CD4-positive, alpha-beta memory T cell (primary cell): Measurements from ENCODE around the gene FFAR1. TPM values are rescaled to one million over a fixed set of nuclear protein-coding genes. Genes with fewer than 3 reads are reported as not detected.
"Not testable (repeated sequence)": the region's sequence is repeated elsewhere in the genome, so short reads cannot be mapped to it uniquely, and the experiment has no call there.

ENCODE experiments used
- CTCF ChIA-PET: fragments of 350-600 bp; sonication (Branson Sonifier 250); formaldehyde crosslinking; loops from one replicate; lab custom pipeline; 2021; ENCODE audit warnings: inconsistent platforms; ENCODE audit not compliant: partially characterized antibody; lab: Charles Lee
- POLR2A ChIA-PET: fragments of 350-600 bp; sonication (Branson Sonifier 250); formaldehyde crosslinking; loops from one replicate; lab custom pipeline; 2021; ENCODE audit not compliant: partially characterized antibody; lab: Charles Lee
- DNase-seq, 5 donors: peaks; one replicate each; pipeline versions ENCODE4 v3.0.0 to v3.0.0-alpha.2; 2020 to 2022; ENCODE audit warnings: mixed read lengths in 1 of 5
- H3K27ac ChIP-seq: one replicate; pipeline ENCODE4 v1.7.0; 2013; ENCODE audit warnings: low read depth, low read length
- H3K27me3 ChIP-seq: 2 replicates; pipeline ENCODE4 v1.7.0; 2013; ENCODE audit warnings: mild to moderate bottlenecking, low read length, moderate library complexity; ENCODE audit not compliant: insufficient read depth
- H3K36me3 ChIP-seq: 2 replicates; pipeline ENCODE4 v1.7.0; 2013; ENCODE audit warnings: mild to moderate bottlenecking, low read length, moderate library complexity; ENCODE audit not compliant: insufficient read depth
- H3K4me1 ChIP-seq: 2 replicates; pipeline ENCODE4 v1.7.0; 2013; ENCODE audit warnings: mild to moderate bottlenecking, low read length, moderate library complexity; ENCODE audit not compliant: insufficient read depth
- H3K4me3 ChIP-seq, 2 donors: one replicate each; pipeline ENCODE4 v1.7.0; 2013; ENCODE audit warnings: low read length in 2 of 2, mild to moderate bottlenecking in 1 of 2
- H3K9me3 ChIP-seq, 2 donors: one replicate each; pipeline ENCODE4 v1.7.0; 2013; ENCODE audit warnings: low read length in 2 of 2, control low read depth in 1 of 2; ENCODE audit not compliant: control insufficient read depth in 1 of 2
- H3K27ac Mint-ChIP-seq, 7 donors: one replicate each; pipeline ENCODE4 v1.8.0; 2020 to 2021; ENCODE audit warnings: mixed read lengths in 7 of 7, mild to moderate bottlenecking in 6 of 7, inconsistent platforms in 3 of 7, moderate library complexity in 3 of 7
- H3K27me3 Mint-ChIP-seq, 2 donors: one replicate each; pipeline ENCODE4 v1.8.0; 2020 to 2021; ENCODE audit warnings: mixed read lengths in 2 of 2
- H3K36me3 Mint-ChIP-seq, 2 donors: one replicate each; pipeline ENCODE4 v1.8.0; 2020 to 2021; ENCODE audit warnings: mixed read lengths in 2 of 2, inconsistent platforms in 1 of 2, mild to moderate bottlenecking in 1 of 2
- H3K4me1 Mint-ChIP-seq, 4 donors: one replicate each; pipeline ENCODE4 v1.8.0; 2020 to 2021; ENCODE audit warnings: mixed read lengths in 4 of 4, mild to moderate bottlenecking in 1 of 4
- H3K4me3 Mint-ChIP-seq, 8 donors: one replicate each; pipeline ENCODE4 v1.8.0; 2020 to 2021; ENCODE audit warnings: mixed read lengths in 8 of 8, mild to moderate bottlenecking in 7 of 8, moderate library complexity in 6 of 8, inconsistent platforms in 3 of 8
- H3K9me3 Mint-ChIP-seq, 8 donors: one replicate each; pipeline ENCODE4 v1.8.0; 2020 to 2021; ENCODE audit warnings: mixed read lengths in 8 of 8, mild to moderate bottlenecking in 5 of 8, inconsistent platforms in 3 of 8, moderate library complexity in 1 of 8
- intact Hi-C: fragments of 100-400 bp; cut with micrococcal nuclease; formaldehyde crosslinking; loops from one replicate; pipeline ENCODE4 v1.15.1; 2023
- polyA plus RNA-seq, 2 donors: library from polyadenylated mRNA; unstranded; fragments of 300-500 nt; fragmentation: Illumina TruSeq; gene quantifications; one replicate each; pipeline ENCODE4 v1.2.3, GENCODE V29; 2021
- total RNA-seq, 2 experiments: library from RNA; stranded (reverse); gene quantifications; one replicate each; pipeline ENCODE4 v1.2.3, GENCODE V29; 2021

Gene FFAR1
- total and polyA plus RNA-seq, 4 experiments from 2014 or later: not detected

- peaks cover 10 to 15% (median 14%) of the 10 kb centered on the region in 4 donors for H3K4me1 Mint-ChIP-seq
- no peaks in the 10 kb centered on the region for H3K36me3 Mint-ChIP-seq
- H3K27me3 Mint-ChIP-seq: peaks cover 3 to 14% of the 10 kb centered on the region in 2 donors
- Histone ChIP-seq H3K36me3 (no peaks in the 10 kb centered on the region), H3K9me3 (no peaks in the 10 kb centered on the region), H3K4me3 (no peak overlapping the region), H3K4me1 (peaks cover 22% of the 10 kb centered on the region), H3K27me3 (no peaks in the 10 kb centered on the region), H3K27ac (no peak overlapping the region)
- CTCF ChIA-PET: interaction anchor here (2.2 to 5.3 kb wide), 4 partner anchors 107 to 141 kb away, joined by 7 to 69 read pairs (median 38); no protein-coding TSS in a partner anchor
- POLR2A ChIA-PET: no interaction called here
- intact Hi-C loops: no loop called here
- DNase-seq: no peak
- H3K4me3 Mint-ChIP-seq: no peak overlapping the region
- peak overlapping the region in 1 of 7 donors; percentile 12 for H3K27ac Mint-ChIP-seq
- H3K9me3 Mint-ChIP-seq: no peaks in the 10 kb centered on the region
Observed at GRCh38 chr19:35354898-35355297, 7.2 kb downstream of the FFAR1 start.

DNA sequence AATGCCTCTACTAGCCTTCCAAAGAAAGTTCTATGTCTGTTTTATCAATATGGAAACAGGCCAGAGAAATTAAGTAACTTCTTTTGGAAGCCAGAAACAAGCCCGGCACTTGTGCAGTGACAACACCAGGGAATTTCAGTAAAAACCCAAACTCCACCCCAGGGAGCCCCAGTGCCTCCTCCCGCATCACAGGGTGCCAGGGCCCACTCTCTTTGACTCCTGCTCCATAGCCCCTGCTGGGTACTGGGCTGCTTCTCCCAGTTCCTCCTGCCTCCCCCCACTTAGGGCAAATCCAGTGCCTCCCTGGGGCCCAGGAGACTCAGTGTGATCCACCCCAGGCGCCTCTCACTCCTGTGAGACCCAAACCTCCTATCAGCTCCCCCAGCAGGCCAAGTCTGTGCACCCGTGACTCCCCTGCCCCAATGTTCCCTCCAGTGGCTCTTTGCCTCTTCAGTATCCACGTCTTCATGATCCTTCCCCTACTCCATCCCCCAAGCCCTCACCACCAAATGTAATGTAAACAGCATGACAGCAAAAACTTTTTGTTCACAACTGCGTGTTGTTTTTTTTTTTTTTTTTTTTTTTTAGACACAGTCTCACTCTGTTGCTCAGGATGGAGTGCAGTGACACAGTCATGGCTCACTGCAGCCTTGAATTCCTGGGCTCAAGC lies 8.2 kb downstream of the FFAR1 start:
- ChIA-PET POLR2A (interaction anchor here (1.3 to 1.7 kb wide), 2 partner anchors 106 to 112 kb away, joined by 3 to 4 read pairs; no protein-coding TSS in a partner anchor), CTCF (interaction anchor here (1.2 to 5.3 kb wide), 5 partner anchors 8 to 139 kb away, joined by 3 to 60 read pairs (median 9); partner anchors contain the start of gene FFAR1)
- Histone ChIP-seq H3K9me3 (no peaks in the 10 kb centered on the region), H3K27me3 (no peaks in the 10 kb centered on the region), H3K36me3 (no peaks in the 10 kb centered on the region), H3K4me3 (no peak overlapping the region), H3K4me1 (peaks cover 22% of the 10 kb centered on the region), H3K27ac (no peak overlapping the region)
- Mint-ChIP-seq H3K36me3 (no peaks in the 10 kb centered on the region), H3K4me1 (peaks cover 10 to 15% (median 14%) of the 10 kb centered on the region in 4 donors), H3K27ac (peak overlapping the region in 1 of 7 donors; percentile 0), H3K9me3 (no peaks in the 10 kb centered on the region), H3K27me3 (peaks cover 3 to 14% of the 10 kb centered on the region in 2 donors), H3K4me3 (no peak overlapping the region)
- intact Hi-C loops: no loop called here
- DNase-seq: no peak

DNA sequence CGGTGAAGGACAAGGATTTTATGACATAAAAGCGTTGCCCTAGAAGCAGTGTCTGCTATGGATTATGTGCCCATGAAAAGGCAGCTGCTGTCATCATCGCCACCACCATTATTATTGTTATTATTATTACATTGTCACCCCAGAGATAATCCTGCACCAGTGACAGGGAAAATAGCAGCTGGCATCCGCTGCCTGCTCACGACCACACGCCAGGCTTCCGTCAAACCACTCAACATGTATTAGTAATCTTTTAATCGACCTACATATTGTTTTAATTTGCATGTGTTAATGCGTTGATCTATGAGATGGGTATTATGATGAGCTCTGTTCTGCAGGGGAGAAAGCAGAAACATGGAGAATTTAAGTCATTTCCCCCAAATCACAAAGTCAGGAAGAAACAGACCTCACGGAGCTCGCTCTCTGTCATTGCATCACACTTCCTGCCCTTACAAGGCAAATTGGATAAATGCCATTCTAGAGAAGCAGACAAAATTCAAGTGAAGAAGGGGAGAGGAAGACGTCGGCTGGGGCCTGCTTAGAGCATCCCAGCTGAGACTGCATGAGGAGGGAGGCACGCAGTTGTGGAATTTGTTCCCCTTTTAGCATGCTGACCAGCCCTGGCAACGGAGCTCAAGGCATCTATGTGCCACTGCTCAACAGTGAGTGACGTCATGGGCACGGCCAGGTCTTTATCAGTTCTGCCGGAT lies 10.3 kb downstream of the FFAR1 start, which contains the start of gene FFAR3:
TSS of gene FFAR3 (plus strand) at position 594 of the 707 bp plus-strand sequence. CDS start 431 bp downstream, outside the sequence.
- Mint-ChIP-seq H3K27me3 (peaks cover 3 to 9% of the 10 kb centered on the region in 2 donors), H3K36me3 (no peaks in the 10 kb centered on the region), H3K27ac (peak within 1 kb of the TSS in 5 of 7 donors; percentile 2 to 75 (median 36)), H3K4me1 (peaks cover 5 to 9% (median 9%) of the 10 kb centered on the region in 4 donors), H3K4me3 (peak within 1 kb of the TSS in 7 of 8 donors; percentile 19 to 70 (median 58)), H3K9me3 (no peaks in the 10 kb centered on the region)
- CTCF ChIA-PET: interaction anchor here (0.9 to 2.5 kb wide), 5 partner anchors 11 to 137 kb away, joined by 3 to 9 read pairs (median 4); partner anchors contain the start of gene FFAR1
- Histone ChIP-seq H3K27me3 (no peaks in the 10 kb centered on the region), H3K4me3 (no peak within 1 kb of the TSS), H3K4me1 (peaks cover 15% of the 10 kb centered on the region), H3K9me3 (no peaks in the 10 kb centered on the region), H3K36me3 (no peaks in the 10 kb centered on the region), H3K27ac (no peak within 1 kb of the TSS)
- DNase-seq: peak in 3 of 5 donors; percentile 10 to 24 (median 22)
- POLR2A ChIA-PET: interaction anchor here (0.6 to 2.1 kb wide), 3 partner anchors 105 to 291 kb away, joined by 3 to 10 read pairs (median 4); no protein-coding TSS in a partner anchor
- intact Hi-C loops: no loop called here

DNA sequence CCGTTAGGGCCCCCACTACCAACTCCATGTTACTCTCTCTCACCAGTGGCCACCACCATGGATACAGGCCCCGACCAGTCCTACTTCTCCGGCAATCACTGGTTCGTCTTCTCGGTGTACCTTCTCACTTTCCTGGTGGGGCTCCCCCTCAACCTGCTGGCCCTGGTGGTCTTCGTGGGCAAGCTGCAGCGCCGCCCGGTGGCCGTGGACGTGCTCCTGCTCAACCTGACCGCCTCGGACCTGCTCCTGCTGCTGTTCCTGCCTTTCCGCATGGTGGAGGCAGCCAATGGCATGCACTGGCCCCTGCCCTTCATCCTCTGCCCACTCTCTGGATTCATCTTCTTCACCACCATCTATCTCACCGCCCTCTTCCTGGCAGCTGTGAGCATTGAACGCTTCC lies 11.1 kb downstream of the FFAR1 start:
- H3K36me3 ChIP-seq, intact Hi-C loops, H3K9me3 ChIP-seq: not testable (repeated sequence)

DNA sequence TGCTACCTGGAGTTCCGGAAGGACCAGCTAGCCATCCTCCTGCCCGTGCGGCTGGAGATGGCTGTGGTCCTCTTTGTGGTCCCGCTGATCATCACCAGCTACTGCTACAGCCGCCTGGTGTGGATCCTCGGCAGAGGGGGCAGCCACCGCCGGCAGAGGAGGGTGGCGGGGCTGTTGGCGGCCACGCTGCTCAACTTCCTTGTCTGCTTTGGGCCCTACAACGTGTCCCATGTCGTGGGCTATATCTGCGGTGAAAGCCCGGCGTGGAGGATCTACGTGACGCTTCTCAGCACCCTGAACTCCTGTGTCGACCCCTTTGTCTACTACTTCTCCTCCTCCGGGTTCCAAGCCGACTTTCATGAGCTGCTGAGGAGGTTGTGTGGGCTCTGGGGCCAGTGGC lies 11.7 kb downstream of the FFAR1 start:
- H3K4me3 Mint-ChIP-seq, H3K36me3 Mint-ChIP-seq, H3K9me3 ChIP-seq, H3K27me3 Mint-ChIP-seq, H3K9me3 Mint-ChIP-seq, H3K27me3 ChIP-seq, H3K27ac ChIP-seq, DNase-seq, POLR2A ChIA-PET, H3K4me1 Mint-ChIP-seq, intact Hi-C loops, H3K36me3 ChIP-seq, H3K4me3 ChIP-seq, CTCF ChIA-PET, H3K4me1 ChIP-seq, H3K27ac Mint-ChIP-seq: not testable (repeated sequence)

More for the DNA sequence above, 11.1 kb downstream of the FFAR1 start:
- H3K27ac ChIP-seq, H3K4me3 Mint-ChIP-seq, H3K4me1 Mint-ChIP-seq, H3K27ac Mint-ChIP-seq, H3K9me3 Mint-ChIP-seq, DNase-seq, H3K27me3 ChIP-seq, H3K36me3 Mint-ChIP-seq, H3K27me3 Mint-ChIP-seq, H3K4me3 ChIP-seq: not testable (repeated sequence)
- H3K4me1 ChIP-seq: peaks cover 10% of the 10 kb centered on the region
- ChIA-PET POLR2A (interaction anchor here (2.1 kb wide), 1 partner anchor 104 kb away, joined by 10 read pairs; no protein-coding TSS in a partner anchor), CTCF (interaction anchor here (1.3 kb wide), 1 partner anchor 111 kb away, joined by 4 read pairs; no protein-coding TSS in a partner anchor)

DNA sequence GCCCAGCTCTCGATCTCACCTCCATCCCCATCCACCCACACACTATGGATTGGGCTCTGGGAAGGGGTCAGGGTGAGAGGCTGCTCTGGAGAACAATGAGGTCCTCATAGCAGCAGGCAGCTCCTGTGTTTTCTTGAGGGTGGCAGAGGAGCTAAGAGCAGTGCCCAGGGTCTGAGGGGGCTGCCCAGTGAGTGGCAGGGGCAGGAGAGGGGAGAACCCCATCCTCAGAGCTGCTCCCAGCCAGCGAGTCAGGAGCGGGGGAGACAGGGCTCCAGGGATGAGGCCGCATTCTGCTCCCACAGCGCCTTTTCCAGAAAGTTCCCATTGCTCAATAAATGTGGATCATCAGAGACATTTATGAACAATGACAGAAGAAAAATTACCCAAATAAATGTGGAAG lies 12.4 kb downstream of the FFAR1 start:
- intact Hi-C loops, H3K9me3 ChIP-seq, H3K27me3 ChIP-seq, H3K27ac ChIP-seq, H3K36me3 Mint-ChIP-seq, H3K4me1 Mint-ChIP-seq, H3K4me1 ChIP-seq, H3K27me3 Mint-ChIP-seq, H3K9me3 Mint-ChIP-seq, CTCF ChIA-PET, H3K4me3 Mint-ChIP-seq, DNase-seq, POLR2A ChIA-PET, H3K27ac Mint-ChIP-seq, H3K4me3 ChIP-seq, H3K36me3 ChIP-seq: not testable (repeated sequence)
